ENCODE measurements around the gene HELB.

- TF ChIP-seq, protein P1, sequence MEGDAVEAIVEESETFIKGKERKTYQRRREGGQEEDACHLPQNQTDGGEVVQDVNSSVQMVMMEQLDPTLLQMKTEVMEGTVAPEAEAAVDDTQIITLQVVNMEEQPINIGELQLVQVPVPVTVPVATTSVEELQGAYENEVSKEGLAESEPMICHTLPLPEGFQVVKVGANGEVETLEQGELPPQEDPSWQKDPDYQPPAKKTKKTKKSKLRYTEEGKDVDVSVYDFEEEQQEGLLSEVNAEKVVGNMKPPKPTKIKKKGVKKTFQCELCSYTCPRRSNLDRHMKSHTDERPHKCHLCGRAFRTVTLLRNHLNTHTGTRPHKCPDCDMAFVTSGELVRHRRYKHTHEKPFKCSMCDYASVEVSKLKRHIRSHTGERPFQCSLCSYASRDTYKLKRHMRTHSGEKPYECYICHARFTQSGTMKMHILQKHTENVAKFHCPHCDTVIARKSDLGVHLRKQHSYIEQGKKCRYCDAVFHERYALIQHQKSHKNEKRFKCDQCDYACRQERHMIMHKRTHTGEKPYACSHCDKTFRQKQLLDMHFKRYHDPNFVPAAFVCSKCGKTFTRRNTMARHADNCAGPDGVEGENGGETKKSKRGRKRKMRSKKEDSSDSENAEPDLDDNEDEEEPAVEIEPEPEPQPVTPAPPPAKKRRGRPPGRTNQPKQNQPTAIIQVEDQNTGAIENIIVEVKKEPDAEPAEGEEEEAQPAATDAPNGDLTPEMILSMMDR (IDR thresholded peaks at IDR 0.05) = no peak
- no peak for TF ChIP-seq ZFX (IDR thresholded peaks at IDR 0.05; ENCODE audit: borderline replicate concordance)
Measured at GRCh38 chr12:66304296-66304900, 2.1 kb downstream of the HELB start.
